GM06990 (cell line): ENCODE measurements around the gene LYPD5.

Experiments
- DNase-seq: peaks from one replicate; pipeline ENCODE4 v3.0.0-alpha.2; 2011; ENCODE audit not compliant: insufficient read length; ENCODE audit errors: extremely low read depth
- H3K27me3 ChIP-seq: replicated peaks from 2 replicates; pipeline ENCODE4 v1.6.0; 2011; ENCODE audit warnings: low read length; ENCODE audit not compliant: control insufficient read depth, insufficient read depth
- H3K36me3 ChIP-seq: 2 replicates; pipeline ENCODE4 v1.5.1; 2011; ENCODE audit warnings: low read length; ENCODE audit not compliant: control insufficient read depth, insufficient read depth
- H3K4me3 ChIP-seq: replicated peaks from 2 replicates; pipeline ENCODE4 v1.5.1; 2011; ENCODE audit warnings: low read depth, mild to moderate bottlenecking, control low read depth, low read length
- CTCF ChIP-seq: IDR thresholded peaks from 2 replicates; pipeline ENCODE4 v1.5.1; 2011; ENCODE audit warnings: low read length, control low read depth, mild to moderate bottlenecking, inconsistent platforms; ENCODE audit not compliant: insufficient read depth, poor library complexity, severe bottlenecking

LYPD5 gene

GRCh38 chr19:43752287-43752875, 49.9 kb downstream of the LYPD5 start:
- Histone ChIP-seq H3K4me3 (no peak overlapping the region), H3K36me3 (peaks cover 5% of the 10 kb centered on the region), H3K27me3 (no peaks in the 10 kb centered on the region)
- no peak for TF ChIP-seq CTCF
- no peak for DNase-seq

- Histone ChIP-seq H3K4me3 (no peak overlapping the region), H3K36me3 (peaks cover 8% of the 10 kb centered on the region), H3K27me3 (no peaks in the 10 kb centered on the region)
- TF ChIP-seq CTCF = no peak
- no peak for DNase-seq
Observed at GRCh38 chr19:43751466-43752220, 50.6 kb downstream of the LYPD5 start.

- no peak for DNase-seq
- Histone ChIP-seq H3K36me3 (peaks cover 11% of the 10 kb centered on the region), H3K27me3 (no peaks in the 10 kb centered on the region), H3K4me3 (no peak overlapping the region)
- TF ChIP-seq CTCF = no peak
Observed at GRCh38 chr19:43749898-43750297, 52.3 kb downstream of the LYPD5 start.

GRCh38 chr19:43749152-43749551, 53.1 kb downstream of the LYPD5 start:
- Histone ChIP-seq H3K36me3 (peaks cover 14% of the 10 kb centered on the region), H3K27me3 (no peaks in the 10 kb centered on the region), H3K4me3 (no peak overlapping the region)
- TF ChIP-seq CTCF = no peak
- no peak for DNase-seq

GRCh38 chr19:43748685-43749084, 53.6 kb downstream of the LYPD5 start:
- Histone ChIP-seq H3K27me3 (no peaks in the 10 kb centered on the region), H3K4me3 (no peak overlapping the region), H3K36me3 (peaks cover 17% of the 10 kb centered on the region)
- no peak for DNase-seq
- no peak for TF ChIP-seq CTCF

GRCh38 chr19:43748205-43748594, 54.0 kb downstream of the LYPD5 start:
- DNase-seq = no peak
- no peak for TF ChIP-seq CTCF
- H3K4me3 ChIP-seq = no peak overlapping the region
- peaks cover 18% of the 10 kb centered on the region for H3K36me3 ChIP-seq
- no peaks in the 10 kb centered on the region for H3K27me3 ChIP-seq
